ENCODE measurements around the gene DOC2A.

Gene DOC2A

GRCh38 chr16:30005341-30006094 is 5.3 kb downstream of the DOC2A start:
- DNase-seq (ENCODE audit: low read depth in 3 of 3), result no peak

- DNase-seq (ENCODE audit: low read depth in 3 of 3), result no peak
Measured at GRCh38 chr16:30004811-30005242, 6.0 kb downstream of the DOC2A start.

GRCh38 chr16:30004424-30004776 is 6.4 kb downstream of the DOC2A start:
- no peak for DNase-seq (ENCODE audit: low read depth in 3 of 3)

- no peak for DNase-seq (ENCODE audit: low read depth in 3 of 3)
Measured at GRCh38 chr16:30003670-30004423, 7.0 kb downstream of the DOC2A start.

GRCh38 chr16:30002614-30003346 is 8.0 kb downstream of the DOC2A start:
- DNase-seq (ENCODE audit: low read depth in 3 of 3), result no peak

GRCh38 chr16:30000735-30001631 is 9.8 kb downstream of the DOC2A start:
- DNase-seq (ENCODE audit: low read depth in 3 of 3), result no peak

- no peak for DNase-seq (ENCODE audit: low read depth in 3 of 3)
Measured at GRCh38 chr16:29999605-30000004, 11.2 kb downstream of the DOC2A start.

- no peak for DNase-seq (ENCODE audit: low read depth in 3 of 3)
Measured at GRCh38 chr16:29996766-29997250, 14.0 kb downstream of the DOC2A start.

- peak; percentile 98 to 99 (median 99) for DNase-seq (ENCODE audit: low read depth in 3 of 3)
Measured at GRCh38 chr16:29995911-29996765, 14.7 kb downstream of the DOC2A start, which contains the start of gene INO80E. Gene INO80E, plus strand, starts transcription at chr16:29996241. Its CDS starts 70 bp downstream, at chr16:29996311.

- peak; percentile 69 to 81 (median 73) for DNase-seq (ENCODE audit: low read depth in 3 of 3)
Measured at GRCh38 chr16:29995324-29995910, 15.4 kb downstream of the DOC2A start, which contains the start of gene HIRIP3. Gene HIRIP3, minus strand, starts transcription at chr16:29995617. Its CDS starts 12 bp downstream, at chr16:29995605.

GRCh38 chr16:29994600-29995323 is 16.1 kb downstream of the DOC2A start:
- DNase-seq (ENCODE audit: low read depth in 3 of 3), result peak in 2 of 3 experiments; percentile 46 to 56

GRCh38 chr16:29993903-29994599 is 16.8 kb downstream of the DOC2A start:
- no peak for DNase-seq (ENCODE audit: low read depth in 3 of 3)

GRCh38 chr16:29993191-29993902 is 17.5 kb downstream of the DOC2A start:
- DNase-seq (ENCODE audit: low read depth in 3 of 3), result no peak

GRCh38 chr16:29992344-29992967 is 18.4 kb downstream of the DOC2A start:
- DNase-seq (ENCODE audit: low read depth in 3 of 3), result no peak

- DNase-seq (ENCODE audit: low read depth in 3 of 3), result no peak
Measured at GRCh38 chr16:29991571-29991904, 19.3 kb downstream of the DOC2A start.

- DNase-seq (ENCODE audit: low read depth in 3 of 3), result no peak
Measured at GRCh38 chr16:29990883-29991570, 19.8 kb downstream of the DOC2A start.

GRCh38 chr16:29990034-29990433 is 20.8 kb downstream of the DOC2A start:
- no peak for DNase-seq (ENCODE audit: low read depth in 3 of 3)
